HEK293T (cell line): Measurements from ENCODE around the gene ATG101.

ENCODE experiments used
- CTBP1 ChIP-seq: fragments of 450-650 bp; IDR thresholded peaks from 2 replicates; pipeline ENCODE4 v1.6.1; 2016; ENCODE audit warnings: borderline replicate concordance
- FOXA1 ChIP-seq: fragments of 450-650 bp; IDR thresholded peaks from 2 replicates; pipeline ENCODE4 v1.6.1; 2016; ENCODE audit warnings: mild to moderate bottlenecking
- FOXM1 ChIP-seq: fragments of 450-650 bp; IDR thresholded peaks from 2 replicates; pipeline ENCODE4 v1.6.1; 2017; ENCODE audit warnings: mild to moderate bottlenecking, borderline replicate concordance
- HDGF ChIP-seq: fragments of 450-650 bp; IDR thresholded peaks from 2 replicates; pipeline ENCODE4 v1.6.1; 2017; ENCODE audit warnings: antibody characterized with exemption, borderline replicate concordance
- LEF1 ChIP-seq: fragments of 450-650 bp; IDR thresholded peaks from 2 replicates; pipeline ENCODE4 v1.6.1; 2017; ENCODE audit warnings: mild to moderate bottlenecking, borderline replicate concordance
- NFRKB ChIP-seq: fragments of 450-650 bp; IDR thresholded peaks from 2 replicates; pipeline ENCODE4 v1.6.1; 2016; ENCODE audit warnings: mild to moderate bottlenecking, moderate library complexity
- SP1 ChIP-seq: fragments of 450-650 bp; IDR thresholded peaks from 2 replicates; pipeline ENCODE4 v1.6.1; 2017
- TARDBP ChIP-seq: fragments of 450-650 bp; IDR thresholded peaks from 2 replicates; pipeline ENCODE4 v1.6.1; 2016
- ZNF384 ChIP-seq: fragments of 450-650 bp; IDR thresholded peaks from 2 replicates; pipeline ENCODE4 v1.6.1; 2016

GRCh38 chr12:52083638-52083996, 13.8 kb downstream of the ATG101 start:
- TF ChIP-seq HDGF = no peak
- no peak for TF ChIP-seq ZNF384
- no peak for TF ChIP-seq TARDBP
- TF ChIP-seq FOXM1 = no peak
- no peak for TF ChIP-seq CTBP1
- TF ChIP-seq LEF1 = no peak
- no peak for TF ChIP-seq FOXA1
- TF ChIP-seq SP1 = no peak
- TF ChIP-seq NFRKB = no peak
